SH-SY5Y (cell line): Measurements from ENCODE around the gene OR4A5.
"Not testable (repeated sequence)": the region's sequence is repeated elsewhere in the genome, so short reads cannot be mapped to it uniquely, and the experiment has no call there.

ENCODE experiments used
- GATA2 ChIP-seq: IDR thresholded peaks from 2 replicates; pipeline ENCODE4 v1.6.1; 2011; ENCODE audit warnings: mild to moderate bottlenecking, low read depth, low read length
- GATA3 ChIP-seq: IDR thresholded peaks from 2 replicates; pipeline ENCODE4 v1.6.1; 2011; ENCODE audit warnings: low read depth, mild to moderate bottlenecking, low read length, moderate library complexity

Gene OR4A5

DNA sequence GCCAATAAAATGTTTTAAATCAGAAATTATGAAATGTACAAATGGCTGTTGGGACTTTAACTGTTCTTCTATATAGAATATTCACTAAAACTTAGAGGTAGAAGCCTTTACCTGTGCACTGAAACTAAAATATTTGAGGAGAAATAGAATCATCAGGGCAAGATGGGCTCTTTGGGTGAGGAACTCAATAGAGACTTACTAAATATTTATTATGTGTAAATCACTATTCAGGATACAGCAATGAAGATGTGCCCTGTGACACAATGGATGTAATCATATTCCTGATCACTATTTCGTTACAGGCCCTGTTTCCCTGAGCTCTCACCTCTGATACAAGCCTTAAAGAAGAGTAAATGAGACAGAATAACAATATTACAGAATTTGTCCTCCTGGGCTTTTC, at the start of gene OR4A5:
Gene OR4A5, plus strand, starts transcription at position 301 of the 400 bp plus-strand sequence. Its CDS starts 53 bp downstream, at position 354.
- TF ChIP-seq GATA2, GATA3: not testable (repeated sequence)
